H9 (cell line): Measurements from ENCODE around the gene ARGFX. TPM values are rescaled to one million over a fixed set of nuclear protein-coding genes. Genes with fewer than 3 reads are reported as not detected.

Experiments used
- DNase-seq: peaks from one replicate; pipeline ENCODE4 v3.0.0-alpha.2; 2017
- H2AFZ ChIP-seq: one replicate; pipeline ENCODE4 v1.6.1; 2013; ENCODE audit warnings: mild to moderate bottlenecking, low read length, control low read depth, moderate library complexity
- H2AK5ac ChIP-seq: 2 replicates; pipeline ENCODE4 v1.6.1; 2013; ENCODE audit warnings: low read length, control low read depth, mixed read lengths; ENCODE audit not compliant: insufficient read length
- H2BK120ac ChIP-seq: one replicate; pipeline ENCODE4 v1.6.1; 2013; ENCODE audit warnings: low read depth, mild to moderate bottlenecking, low read length, control low read depth, inconsistent platforms; ENCODE audit not compliant: poor library complexity, severe bottlenecking
- H2BK12ac ChIP-seq: 2 replicates; pipeline ENCODE4 v1.6.1; 2013; ENCODE audit warnings: low read length, control low read depth, mixed read lengths, low read depth; ENCODE audit not compliant: insufficient read length
- H2BK15ac ChIP-seq: 2 replicates; pipeline ENCODE4 v1.6.1; 2013; ENCODE audit warnings: low read depth, low read length, control low read depth
- H2BK20ac ChIP-seq: one replicate; pipeline ENCODE4 v1.6.1; 2013; ENCODE audit warnings: low read depth, mild to moderate bottlenecking, low read length, control low read depth, inconsistent platforms; ENCODE audit not compliant: poor library complexity, severe bottlenecking
- H2BK5ac ChIP-seq: 2 replicates; pipeline ENCODE4 v1.6.1; 2013; ENCODE audit warnings: low read length, control low read depth, mixed read lengths; ENCODE audit not compliant: insufficient read length
- H3K14ac ChIP-seq: 2 replicates; pipeline ENCODE4 v1.6.1; 2013; ENCODE audit warnings: low read length, control low read depth; ENCODE audit not compliant: insufficient read depth
- H3K18ac ChIP-seq: 2 replicates; pipeline ENCODE4 v1.6.1; 2013; ENCODE audit warnings: low read depth, mild to moderate bottlenecking, mixed read lengths, low read length, control low read depth; ENCODE audit not compliant: insufficient read length
- H3K23ac ChIP-seq: 2 replicates; pipeline ENCODE4 v1.6.1; 2013; ENCODE audit warnings: low read length, control low read depth, mixed read lengths, low read depth; ENCODE audit not compliant: insufficient read length
- H3K23me2 ChIP-seq: 2 replicates; pipeline ENCODE4 v1.6.1; 2013; ENCODE audit warnings: low read depth, mild to moderate bottlenecking, mixed read lengths, low read length, control low read depth; ENCODE audit not compliant: insufficient read length, poor library complexity, severe bottlenecking
- H3K27ac ChIP-seq: 2 replicates; pipeline ENCODE4 v1.5.1; 2013; ENCODE audit warnings: low read length, control low read depth, mixed read lengths, low read depth; ENCODE audit not compliant: insufficient read length
- H3K27me3 ChIP-seq: 2 replicates; pipeline ENCODE4 v1.6.1; 2013; ENCODE audit warnings: low read length, control low read depth, inconsistent platforms; ENCODE audit not compliant: insufficient read depth
- H3K4ac ChIP-seq: 2 replicates; pipeline ENCODE4 v1.6.1; 2013; ENCODE audit warnings: low read depth, mild to moderate bottlenecking, control low read depth, inconsistent platforms, low read length, moderate library complexity
- H3K4me1 ChIP-seq: 2 replicates; pipeline ENCODE4 v1.6.1; 2013; ENCODE audit warnings: low read length, control low read depth, inconsistent platforms; ENCODE audit not compliant: insufficient read depth
- H3K4me2 ChIP-seq: 2 replicates; pipeline ENCODE4 v1.6.1; 2013; ENCODE audit warnings: low read length, control low read depth, mixed read lengths; ENCODE audit not compliant: insufficient read length, insufficient read depth
- H3K56ac ChIP-seq: 2 replicates; pipeline ENCODE4 v1.6.1; 2013; ENCODE audit warnings: low read depth, mild to moderate bottlenecking, mixed read lengths, low read length, control low read depth; ENCODE audit not compliant: insufficient read length
- H3K79me1 ChIP-seq: 2 replicates; pipeline ENCODE4 v1.6.1; 2013; ENCODE audit warnings: low read depth, mild to moderate bottlenecking, moderate library complexity, low read length, control low read depth, inconsistent platforms; ENCODE audit not compliant: insufficient read depth, poor library complexity, severe bottlenecking
- H3K79me2 ChIP-seq: 2 replicates; pipeline ENCODE4 v1.6.1; 2013; ENCODE audit warnings: low read length, control low read depth, inconsistent platforms; ENCODE audit not compliant: insufficient read depth
- H3K9ac ChIP-seq: 2 replicates; pipeline ENCODE4 v1.6.1; 2013; ENCODE audit warnings: low read length, control low read depth, mixed read lengths; ENCODE audit not compliant: insufficient read length; ENCODE audit errors: extremely low read depth
- H3K9me3 ChIP-seq: one replicate; pipeline ENCODE4 v1.6.1; 2013; ENCODE audit warnings: low read depth, low read length, inconsistent platforms; ENCODE audit not compliant: control insufficient read depth
- H3T11ph ChIP-seq: one replicate; pipeline ENCODE4 v1.6.1; 2013; ENCODE audit warnings: mild to moderate bottlenecking, low read length, control low read depth, inconsistent platforms
- H4K20me1 ChIP-seq: one replicate; pipeline ENCODE4 v1.6.1; 2013; ENCODE audit not compliant: control insufficient read depth, insufficient read length, insufficient read depth
- H4K5ac ChIP-seq: 2 replicates; pipeline ENCODE4 v1.6.1; 2013; ENCODE audit warnings: low read depth, mild to moderate bottlenecking, mixed read lengths, low read length, control low read depth; ENCODE audit not compliant: insufficient read length
- H4K8ac ChIP-seq: replicated peaks from 2 replicates; pipeline ENCODE4 v1.6.1; 2013; ENCODE audit warnings: low read length, control low read depth, mixed read lengths, low read depth; ENCODE audit not compliant: insufficient read length
- H4K91ac ChIP-seq: 2 replicates; pipeline ENCODE4 v1.6.1; 2013; ENCODE audit warnings: low read depth, mild to moderate bottlenecking, moderate library complexity, mixed read lengths, low read length, control low read depth; ENCODE audit not compliant: insufficient read length
- H3K27ac Mint-ChIP-seq, 3 experiments: 2 replicates in 2 of 3; 3 replicates in 1 of 3; pipeline ENCODE4 v1.8.0; 2020 to 2021; ENCODE audit warnings: mixed read lengths in 3 of 3, mild to moderate bottlenecking in 1 of 3, moderate library complexity in 1 of 3
- H3K27me3 Mint-ChIP-seq: 2 replicates; pipeline ENCODE4 v1.8.0; 2021; ENCODE audit warnings: low read depth, mild to moderate bottlenecking, moderate library complexity, mixed read lengths
- H3K36me3 Mint-ChIP-seq, 3 experiments: 2 replicates in 2 of 3; 3 replicates in 1 of 3; pipeline ENCODE4 v1.8.0; 2020 to 2021; ENCODE audit warnings: low read depth in 3 of 3, mixed read lengths in 3 of 3; ENCODE audit not compliant: insufficient read depth in 1 of 3
- H3K4me1 Mint-ChIP-seq, 2 experiments: 2 replicates each; pipeline ENCODE4 v1.8.0; 2020; ENCODE audit warnings: mixed read lengths in 2 of 2
- H3K4me3 Mint-ChIP-seq, 2 experiments: 2 replicates in 1 of 2; 3 replicates in 1 of 2; pipeline ENCODE4 v1.8.0; 2020 to 2021; ENCODE audit warnings: mild to moderate bottlenecking in 2 of 2, mixed read lengths in 2 of 2, moderate library complexity in 1 of 2
- H3K9me3 Mint-ChIP-seq, 2 experiments: 2 replicates in 1 of 2; 3 replicates in 1 of 2; pipeline ENCODE4 v1.8.0; 2020; ENCODE audit warnings: mild to moderate bottlenecking in 2 of 2, mixed read lengths in 2 of 2, moderate library complexity in 1 of 2
- CTCF ChIP-seq: fragments of 200-600 bp; sonication (generic); conservative IDR thresholded peaks from 3 replicates; pipeline ENCODE4 v1.8.0; 2021; ENCODE audit warnings: antibody characterized with exemption, mild to moderate bottlenecking
- WGBS: extraction: QIAGEN DNeasy Blood & Tissue Kit; methylation state at CpG from one replicate; pipeline ENCODE4 v1.1.7; 2013; ENCODE audit warnings: missing lambda C conversion rate, low lambda C conversion rate, mixed read lengths; ENCODE audit not compliant: insufficient read length; ENCODE audit errors: extremely low coverage; 5-methylcytosine and 5-hydroxymethylcytosine counted together
- total RNA-seq: library from RNA; stranded (reverse); gene quantifications from 2 replicates; pipeline ENCODE4 v1.2.1, GENCODE V29; 2021

Gene ARGFX
- total RNA-seq, 1 experiment from 2014 or later, result not detected

GRCh38 chr3:121566773-121567172, 976 bp upstream of the ARGFX start:
- WGBS, result no CpG with 5 or more reads among the region's 9 CpGs
- no peak for TF ChIP-seq CTCF

More at GRCh38 chr3:121566773-121567172, 976 bp upstream of the ARGFX start:
- no peak for DNase-seq
- no peak overlapping the region for H2AFZ ChIP-seq
- H2BK12ac ChIP-seq, result no peak overlapping the region
- no peaks in the 10 kb centered on the region for H3K9me3 ChIP-seq
- H3K23ac ChIP-seq, result no peak overlapping the region
- Mint-ChIP-seq H3K27me3 (no peaks in the 10 kb centered on the region), H3K4me3 (no peak overlapping the region), H3K4me1 (peaks cover 19 to 25% of the 10 kb centered on the region in 2 experiments), H3K9me3 (no peaks in the 10 kb centered on the region), H3K36me3 (no peaks in the 10 kb centered on the region), H3K27ac (no peak overlapping the region)
- no peak overlapping the region for H3K9ac ChIP-seq
- H3K18ac ChIP-seq, result no peak overlapping the region
- H3T11ph ChIP-seq, result no peak overlapping the region
- H3K4ac ChIP-seq, result no peak overlapping the region
- H3K4me1 ChIP-seq, result peaks cover 5% of the 10 kb centered on the region; the same call in 1 of the 2 replicates
- no peak overlapping the region for H2BK20ac ChIP-seq
- H3K27me3 ChIP-seq, result no peaks in the 10 kb centered on the region
- no peaks in the 10 kb centered on the region for H4K20me1 ChIP-seq
- no peak overlapping the region for H2BK120ac ChIP-seq
- H2BK15ac ChIP-seq, result no peak overlapping the region
- H2AK5ac ChIP-seq, result no peak overlapping the region
- H4K5ac ChIP-seq, result no peak overlapping the region
- H3K14ac ChIP-seq, result no peak overlapping the region
- no peaks in the 10 kb centered on the region for H3K23me2 ChIP-seq
- H4K91ac ChIP-seq, result no peak overlapping the region
- H3K27ac ChIP-seq, result no peak overlapping the region
- no peaks in the 10 kb centered on the region for H3K79me2 ChIP-seq
- no peak overlapping the region for H2BK5ac ChIP-seq
- no peak overlapping the region for H3K4me2 ChIP-seq
- H3K79me1 ChIP-seq, result no peaks in the 10 kb centered on the region
- no peak overlapping the region for H3K56ac ChIP-seq
- H4K8ac ChIP-seq, result no peak overlapping the region
